Uterus (tissue), 4 donors: Measurements from ENCODE around the gene PSMG3. TPM values are rescaled to one million over a fixed set of nuclear protein-coding genes. Genes with fewer than 3 reads are reported as not detected.

Experiments
- DNase-seq, 2 donors: peaks; one replicate each; pipeline ENCODE4 v3.0.0-alpha.2; 2019 to 2020
- H3K27ac ChIP-seq, 2 donors: fragments of 200-600 bp; sonication (generic); 1 replicate in 1 of 2; 2 replicates in 1 of 2; pipeline ENCODE4 v1.5.1; 2016 to 2018
- H3K27me3 ChIP-seq, 2 donors: fragments of 200-600 bp; sonication (generic); one replicate each; pipeline ENCODE4 v1.5.1; 2018 to 2019; ENCODE audit warnings: control low read depth in 1 of 2
- H3K36me3 ChIP-seq, 2 donors: fragments of 200-600 bp; sonication (generic); one replicate each; pipeline ENCODE4 v1.5.1; 2019; ENCODE audit warnings: control low read depth in 1 of 2
- H3K4me1 ChIP-seq, 2 donors: fragments of 200-600 bp; sonication (generic); one replicate each; pipeline ENCODE4 v1.5.1; 2018 to 2019; ENCODE audit warnings: control low read depth in 1 of 2
- H3K4me3 ChIP-seq, 2 donors: fragments of 200-600 bp; sonication (generic); 1 replicate in 1 of 2; 2 replicates in 1 of 2; pipeline ENCODE4 v1.5.1; 2018 to 2019; ENCODE audit warnings: mild to moderate bottlenecking in 1 of 2
- H3K9me3 ChIP-seq, 2 donors: fragments of 200-600 bp; sonication (generic); one replicate each; pipeline ENCODE4 v1.5.1; 2019; ENCODE audit warnings: control low read depth in 1 of 2
- CTCF ChIP-seq, 4 experiments: fragments of 200-600 bp in 2 of 4; fragments of 450-650 bp in 2 of 4; sonication (generic) in 2 of 4; IDR thresholded peaks; one replicate each; pipeline ENCODE4 v1.5.1; 2016 to 2019; ENCODE audit warnings: antibody characterized with exemption in 4 of 4, mild to moderate bottlenecking in 2 of 4, moderate library complexity in 1 of 4
- POLR2A ChIP-seq, 2 donors: fragments of 450-650 bp; IDR thresholded peaks; one replicate each; pipeline ENCODE4 v1.6.1; 2016; ENCODE audit warnings: antibody characterized with exemption in 2 of 2, mild to moderate bottlenecking in 1 of 2, moderate library complexity in 1 of 2
- intact Hi-C: fragments of 100-400 bp; cut with DNase I; formaldehyde crosslinking; loops from one replicate; pipeline ENCODE4 v1.15.1; 2023; ENCODE audit warnings: low total_unique reads
- total RNA-seq, 4 donors: library from RNA; depleted of rRNA in 3 of 4; stranded (reverse); fragments of >200 nt in 3 of 4; gene quantifications; one replicate each; pipeline versions ENCODE4 v1.1.0 to v1.2.4, GENCODE V29; 2014 to 2023
- donor health status: DM: yes; HTN: yes; CAD: no.

Gene PSMG3
- total RNA-seq, 4 donors from 2014 or later, result 16.4 to 143 (median 25.7) TPM

- Histone ChIP-seq H3K4me3 (no peak overlapping the region), H3K9me3 (no peaks in the 10 kb centered on the region), H3K36me3 (no peaks in the 10 kb centered on the region), H3K4me1 (no peaks in the 10 kb centered on the region), H3K27me3 (no peaks in the 10 kb centered on the region), H3K27ac (no peak overlapping the region)
- intact Hi-C loops, result no loop called here
- no peak for DNase-seq
- TF ChIP-seq CTCF (IDR thresholded peaks at IDR 0.05) (no peak), POLR2A (IDR thresholded peaks at IDR 0.05) (no peak)
These were observed 24.2 kb downstream of the PSMG3 start for GRCh38 chr7:1545417-1546246.

DNA sequence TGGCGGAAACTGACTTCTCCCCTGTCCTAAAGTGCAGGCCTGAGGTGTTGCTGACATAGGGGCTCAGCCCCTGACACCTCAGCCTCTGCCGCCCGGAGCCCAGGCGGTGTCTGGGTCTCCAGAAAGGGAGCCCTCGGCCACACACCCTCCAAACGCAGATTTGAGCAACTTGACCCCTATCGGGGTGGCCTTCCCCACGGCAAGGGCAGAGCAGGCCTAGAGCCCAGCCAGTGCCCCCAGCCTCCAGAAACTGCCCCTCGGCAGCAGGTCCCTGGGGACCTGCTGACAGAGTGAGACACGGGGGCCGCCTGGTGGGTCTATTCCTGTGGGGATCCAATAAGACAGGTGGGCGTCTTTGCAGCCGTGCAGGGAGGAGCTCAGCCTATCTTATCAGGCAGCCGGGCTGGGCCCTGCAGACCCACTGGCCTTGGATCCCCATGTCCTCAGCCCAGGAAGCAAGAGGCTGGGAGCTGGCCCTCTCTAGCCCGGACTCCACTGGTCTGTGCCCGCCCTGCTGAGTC is 24.9 kb downstream of the PSMG3 start:
- Histone ChIP-seq H3K36me3 (no peaks in the 10 kb centered on the region), H3K27me3 (no peaks in the 10 kb centered on the region), H3K9me3 (no peaks in the 10 kb centered on the region), H3K4me3 (no peak overlapping the region), H3K4me1 (no peaks in the 10 kb centered on the region), H3K27ac (no peak overlapping the region)
- DNase-seq, result no peak
- intact Hi-C loops, result no loop called here
- TF ChIP-seq POLR2A (IDR thresholded peaks at IDR 0.05) (no peak), CTCF (IDR thresholded peaks at IDR 0.05) (no peak)

DNA sequence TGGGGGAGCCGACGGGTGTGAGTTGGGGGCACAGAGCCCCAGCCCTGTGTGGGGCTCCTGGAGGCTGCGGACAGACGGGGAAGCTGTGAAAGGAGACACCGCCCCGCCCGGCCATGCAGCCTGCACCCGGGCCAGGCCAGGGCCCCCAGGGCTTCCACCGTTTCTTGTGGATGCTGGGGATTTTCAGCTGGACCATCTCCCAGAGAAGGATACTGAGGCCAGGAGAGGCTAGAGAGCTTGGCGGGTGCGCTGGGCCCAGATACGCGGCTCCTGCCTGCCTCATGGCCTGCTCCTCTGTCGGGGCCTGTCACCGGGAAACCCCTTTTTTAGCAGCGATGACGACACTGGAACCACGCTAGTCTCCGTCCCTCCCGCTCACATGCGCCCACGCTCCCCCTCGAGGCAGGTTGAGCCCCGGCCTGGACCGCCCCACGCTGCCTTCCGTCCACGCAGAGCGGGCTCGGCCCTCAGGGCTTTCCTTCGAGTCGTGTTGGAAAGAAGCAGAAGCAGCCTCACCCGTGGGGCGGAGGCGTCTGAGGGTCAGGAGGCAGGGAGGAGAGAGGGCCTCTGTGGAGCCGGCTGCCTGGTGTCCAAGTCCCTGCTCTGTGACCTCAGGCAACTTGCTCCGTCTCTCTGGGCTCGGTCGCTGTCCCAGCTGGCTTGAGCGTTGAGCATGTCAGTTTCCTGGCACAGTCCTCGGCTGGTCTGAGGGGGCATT is 25.5 kb downstream of the PSMG3 start:
- no peak overlapping the region for H3K4me3 ChIP-seq
- H3K27ac ChIP-seq, result no peak overlapping the region
- H3K27me3 ChIP-seq, result no peaks in the 10 kb centered on the region
- H3K36me3 ChIP-seq, result no peaks in the 10 kb centered on the region
- H3K4me1 ChIP-seq, result no peaks in the 10 kb centered on the region
- TF ChIP-seq POLR2A (IDR thresholded peaks at IDR 0.05) (no peak), CTCF (IDR thresholded peaks at IDR 0.05) (no peak)
- intact Hi-C loops, result no loop called here
- no peaks in the 10 kb centered on the region for H3K9me3 ChIP-seq
- no peak for DNase-seq

DNA sequence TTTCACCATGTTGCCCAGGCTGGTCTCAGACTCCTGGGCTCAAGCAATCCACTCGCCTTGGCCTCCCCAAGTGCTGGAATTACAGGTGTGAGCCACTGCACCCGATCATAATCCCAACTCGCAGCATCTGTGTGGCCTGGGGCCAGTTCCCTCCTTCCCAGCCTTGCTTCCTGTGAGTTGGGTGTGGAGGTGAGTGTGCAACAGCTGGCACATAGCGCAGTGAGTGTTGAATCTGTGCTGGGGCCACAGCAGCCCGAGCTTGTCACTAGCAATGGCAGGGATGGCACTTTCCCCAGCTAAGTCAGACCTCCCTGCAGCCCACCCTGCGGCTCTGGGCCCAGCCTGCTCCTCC is 26.0 kb downstream of the PSMG3 start:
- Histone ChIP-seq H3K4me1 (peaks cover 0 to 3% of the 10 kb centered on the region in 2 donors), H3K27me3 (no peaks in the 10 kb centered on the region), H3K27ac (no peak overlapping the region), H3K9me3 (no peaks in the 10 kb centered on the region), H3K36me3 (no peaks in the 10 kb centered on the region), H3K4me3 (no peak overlapping the region)
- no peak for DNase-seq
- TF ChIP-seq POLR2A (IDR thresholded peaks at IDR 0.05) (no peak), CTCF (IDR thresholded peaks at IDR 0.05) (no peak)
- intact Hi-C loops, result no loop called here
